ENCODE data around the gene PRAMEF27.
"Not testable (repeated sequence)": the region's sequence is repeated elsewhere in the genome, so short reads cannot be mapped to it uniquely, and the experiment has no call there.

- TF ChIP-seq POLR2A, POLR2AphosphoS5, TAF1, POU2F2 (IDR thresholded peaks at IDR 0.05; ENCODE audit: low read depth, low read length): not testable (repeated sequence)
Measured at GRCh38 chr1:13070474-13070873, 14.1 kb upstream of the PRAMEF27 start, which contains the start of gene PRAMEF25.
